GM23338 (cell line): ENCODE data around the gene TLR5. TPM values are rescaled to one million over a fixed set of nuclear protein-coding genes. Genes with fewer than 3 reads are reported as not detected.

Experiments
- ATAC-seq: fragments of 200-7000 bp; cut with Tn5 transposase; 3 replicates; pipeline ENCODE4 v1.9.1; 2020
- DNase-seq: peaks from one replicate; pipeline ENCODE4 v3.0.0-alpha.2; 2015; ENCODE audit warnings: low spot score
- H2AFZ ChIP-seq: fragments of 200-600 bp; sonication (generic); 2 replicates; pipeline ENCODE4 v1.8.0; 2016; ENCODE audit warnings: antibody characterized with exemption, mild to moderate bottlenecking, moderate library complexity
- H3F3A ChIP-seq: fragments of 200-600 bp; sonication (generic); replicated peaks from 2 replicates; pipeline ENCODE4 v1.8.0; 2017; ENCODE audit warnings: antibody characterized with exemption, mixed run types, low read depth
- H3K27ac ChIP-seq: fragments of 200-600 bp; sonication (generic); 2 replicates; pipeline ENCODE4 v1.6.1; 2016; ENCODE audit warnings: low read depth
- H3K27me3 ChIP-seq: fragments of 200-600 bp; sonication (generic); 2 replicates; pipeline ENCODE4 v1.8.0; 2016; ENCODE audit warnings: mild to moderate bottlenecking, mixed run types, moderate library complexity; ENCODE audit not compliant: insufficient read depth
- H3K36me3 ChIP-seq: fragments of 200-600 bp; sonication (generic); 2 replicates; pipeline ENCODE4 v1.8.0; 2016; ENCODE audit warnings: mild to moderate bottlenecking; ENCODE audit not compliant: insufficient read depth
- H3K4me1 ChIP-seq: fragments of 200-600 bp; sonication (generic); 2 replicates; pipeline ENCODE4 v1.8.0; 2016; ENCODE audit warnings: mild to moderate bottlenecking, moderate library complexity; ENCODE audit not compliant: insufficient read depth
- H3K4me2 ChIP-seq: fragments of 200-600 bp; sonication (generic); 2 replicates; pipeline ENCODE4 v1.7.1; 2017; ENCODE audit warnings: mixed run types
- H3K4me3 ChIP-seq: fragments of 200-600 bp; sonication (generic); 2 replicates; pipeline ENCODE4 v1.6.1; 2016; ENCODE audit warnings: mixed run types
- H3K79me2 ChIP-seq: fragments of 200-600 bp; sonication (generic); replicated peaks from 2 replicates; pipeline ENCODE4 v1.8.0; 2017; ENCODE audit warnings: mild to moderate bottlenecking; ENCODE audit not compliant: insufficient read depth
- H3K9me2 ChIP-seq: fragments of 200-600 bp; sonication (generic); 2 replicates; pipeline ENCODE4 v1.8.0; 2017; ENCODE audit not compliant: insufficient read depth
- H4K20me1 ChIP-seq: fragments of 200-600 bp; sonication (generic); replicated peaks from 2 replicates; pipeline ENCODE4 v1.8.0; 2017; ENCODE audit warnings: mild to moderate bottlenecking; ENCODE audit not compliant: insufficient read depth
- H3K27ac Mint-ChIP-seq: 2 replicates; pipeline ENCODE4 v1.8.0; 2020; ENCODE audit warnings: inconsistent platforms, mild to moderate bottlenecking, moderate library complexity, mixed read lengths
- H3K27me3 Mint-ChIP-seq: 3 replicates; pipeline ENCODE4 v1.8.0; 2022; ENCODE audit warnings: low read depth, mild to moderate bottlenecking, moderate library complexity, mixed read lengths, inconsistent platforms; ENCODE audit not compliant: insufficient read depth, poor library complexity
- H3K36me3 Mint-ChIP-seq: 3 replicates; pipeline ENCODE4 v1.8.0; 2021; ENCODE audit warnings: low read depth, mild to moderate bottlenecking, inconsistent platforms, moderate library complexity, mixed read lengths
- H3K4me1 Mint-ChIP-seq: 3 replicates; pipeline ENCODE4 v1.8.0; 2020; ENCODE audit warnings: mild to moderate bottlenecking, inconsistent platforms, mixed read lengths
- H3K4me3 Mint-ChIP-seq: 3 replicates; pipeline ENCODE4 v1.8.0; 2021; ENCODE audit warnings: moderate library complexity, mild to moderate bottlenecking, inconsistent platforms, mixed read lengths
- H3K9me3 Mint-ChIP-seq: 3 replicates; pipeline ENCODE4 v1.8.0; 2020; ENCODE audit warnings: moderate library complexity, mild to moderate bottlenecking, inconsistent platforms, mixed read lengths
- CREB1 ChIP-seq: fragments of 250-450 bp; sonication (Bioruptor Pico); IDR thresholded peaks from 2 replicates; pipeline ENCODE4 v1.5.0; 2020; ENCODE audit warnings: low read depth, mild to moderate bottlenecking, moderate library complexity
- EZH2 ChIP-seq: fragments of 200-600 bp; sonication (generic); IDR thresholded peaks from one replicate; pipeline ENCODE4 v1.8.0; 2017; ENCODE audit warnings: antibody characterized with exemption, mild to moderate bottlenecking, low read depth; ENCODE audit not compliant: unreplicated experiment
- EZH2phosphoT487 ChIP-seq: fragments of 200-600 bp; sonication (generic); IDR thresholded peaks from one replicate; pipeline ENCODE4 v1.8.1; 2018; ENCODE audit warnings: antibody characterized with exemption; ENCODE audit not compliant: unreplicated experiment
- JUNB ChIP-seq: IDR thresholded peaks from one replicate; pipeline ENCODE4 v1.6.1; 2016; ENCODE audit warnings: antibody characterized with exemption; ENCODE audit not compliant: unreplicated experiment
- NANOG ChIP-seq: IDR thresholded peaks from 2 replicates; pipeline ENCODE4 v1.6.1; 2016; ENCODE audit warnings: antibody characterized with exemption, borderline replicate concordance
- POLR2AphosphoS5 ChIP-seq: IDR thresholded peaks from 2 replicates; pipeline ENCODE4 v1.6.1; 2016; ENCODE audit warnings: antibody characterized with exemption, low read depth
- STAT1 ChIP-seq: IDR thresholded peaks from one replicate; pipeline ENCODE4 v1.6.1; 2016; ENCODE audit warnings: antibody characterized with exemption; ENCODE audit not compliant: unreplicated experiment
- ZNF114 ChIP-seq: fragments of 250-450 bp; sonication (Bioruptor Pico); IDR thresholded peaks from 2 replicates; pipeline ENCODE4 v1.5.0; 2020; ENCODE audit warnings: mild to moderate bottlenecking, moderate library complexity
- ZNF331 ChIP-seq: fragments of 250-450 bp; sonication (Bioruptor Pico); IDR thresholded peaks from 2 replicates; pipeline ENCODE4 v1.5.0; 2020; ENCODE audit warnings: low read depth, mild to moderate bottlenecking, moderate library complexity
- polyA plus RNA-seq: library from polyadenylated mRNA; unstranded; fragments of >200 nt; fragmentation: Nextera tagmentation; extraction: Ambion mirVana; gene quantifications from 2 replicates; pipeline ENCODE4 v1.2.1, GENCODE V29; 2016
- total RNA-seq: library from RNA; depleted of rRNA; stranded (reverse); fragments of >200 nt; shearing (Covaris generic); gene quantifications from 2 replicates; pipeline ENCODE4 v1.2.3, GENCODE V29; 2014
- TF ChIP-seq, protein P1 (sequence below), 2 experiments: fragments of 200-600 bp in 1 of 2; sonication (generic) in 1 of 2; conservative IDR thresholded peaks; 2 replicates each; pipeline versions ENCODE4 v1.5.1 to v1.6.1; 2016 to 2017; ENCODE audit warnings: antibody characterized with exemption in 2 of 2, low read depth in 2 of 2, mild to moderate bottlenecking in 2 of 2, moderate library complexity in 1 of 2
- TF ChIP-seq, protein P2 (sequence below): IDR thresholded peaks from one replicate; pipeline ENCODE4 v1.6.1; 2018; ENCODE audit warnings: antibody characterized with exemption; ENCODE audit not compliant: unreplicated experiment
- TF ChIP-seq, protein P3 (sequence below): fragments of 250-450 bp; sonication (Bioruptor Pico); IDR thresholded peaks from 2 replicates; pipeline ENCODE4 v1.5.0; 2020; ENCODE audit warnings: mild to moderate bottlenecking, moderate library complexity
- TF ChIP-seq, protein P4 (sequence below): IDR thresholded peaks from 2 replicates; pipeline ENCODE4 v1.6.1; 2016; ENCODE audit warnings: antibody characterized with exemption

TLR5 gene
- total and polyA plus RNA-seq, 2 experiments from 2014 or later = 0.10 to 0.39 TPM

DNA sequence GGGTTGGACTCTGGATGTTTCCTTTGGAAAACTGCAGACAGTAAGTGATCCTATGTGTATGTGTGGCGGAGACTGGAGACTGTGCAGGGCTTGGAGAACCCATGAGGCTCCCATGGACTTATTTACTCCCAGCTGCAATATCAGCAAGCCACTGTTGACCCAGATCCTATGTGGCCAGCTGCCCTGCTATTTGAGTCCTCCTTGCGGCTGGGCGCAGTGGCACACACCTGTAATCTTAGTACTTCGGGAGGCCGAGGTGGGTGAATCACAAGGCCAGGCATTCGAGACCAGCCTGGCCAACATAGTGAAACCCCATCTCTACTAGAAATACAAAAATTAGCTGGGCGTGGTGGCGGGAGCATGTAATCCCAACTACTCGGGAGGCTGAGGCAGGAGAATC lies 83.5 kb downstream of the TLR5 start:
- peaks cover 13% of the 10 kb centered on the region; the same call in 1 of the 2 replicates for H3K9me2 ChIP-seq

More for the DNA sequence above, 83.5 kb downstream of the TLR5 start:
- Mint-ChIP-seq H3K9me3 (no peaks in the 10 kb centered on the region), H3K27me3 (no peaks in the 10 kb centered on the region), H3K4me3 (no peak overlapping the region), H3K4me1 (peaks cover 7% of the 10 kb centered on the region), H3K27ac (no peak overlapping the region), H3K36me3 (peaks cover 2% of the 10 kb centered on the region; the same call in 1 of the 3 replicates)
- H3K4me3 ChIP-seq = no peak overlapping the region
- H3K4me2 ChIP-seq = no peak overlapping the region
- no peaks in the 10 kb centered on the region for H3K27me3 ChIP-seq
- no peak overlapping the region for H2AFZ ChIP-seq
- no peaks in the 10 kb centered on the region for H3F3A ChIP-seq
- H3K27ac ChIP-seq = no peak overlapping the region
- no peaks in the 10 kb centered on the region for H3K36me3 ChIP-seq
- H3K79me2 ChIP-seq = no peaks in the 10 kb centered on the region
- no peaks in the 10 kb centered on the region for H4K20me1 ChIP-seq
- no peaks in the 10 kb centered on the region; the same call in 1 of the 2 replicates for H3K4me1 ChIP-seq
- TF ChIP-seq, protein P1, sequence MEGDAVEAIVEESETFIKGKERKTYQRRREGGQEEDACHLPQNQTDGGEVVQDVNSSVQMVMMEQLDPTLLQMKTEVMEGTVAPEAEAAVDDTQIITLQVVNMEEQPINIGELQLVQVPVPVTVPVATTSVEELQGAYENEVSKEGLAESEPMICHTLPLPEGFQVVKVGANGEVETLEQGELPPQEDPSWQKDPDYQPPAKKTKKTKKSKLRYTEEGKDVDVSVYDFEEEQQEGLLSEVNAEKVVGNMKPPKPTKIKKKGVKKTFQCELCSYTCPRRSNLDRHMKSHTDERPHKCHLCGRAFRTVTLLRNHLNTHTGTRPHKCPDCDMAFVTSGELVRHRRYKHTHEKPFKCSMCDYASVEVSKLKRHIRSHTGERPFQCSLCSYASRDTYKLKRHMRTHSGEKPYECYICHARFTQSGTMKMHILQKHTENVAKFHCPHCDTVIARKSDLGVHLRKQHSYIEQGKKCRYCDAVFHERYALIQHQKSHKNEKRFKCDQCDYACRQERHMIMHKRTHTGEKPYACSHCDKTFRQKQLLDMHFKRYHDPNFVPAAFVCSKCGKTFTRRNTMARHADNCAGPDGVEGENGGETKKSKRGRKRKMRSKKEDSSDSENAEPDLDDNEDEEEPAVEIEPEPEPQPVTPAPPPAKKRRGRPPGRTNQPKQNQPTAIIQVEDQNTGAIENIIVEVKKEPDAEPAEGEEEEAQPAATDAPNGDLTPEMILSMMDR (conservative IDR thresholded peaks at IDR 0.05; ENCODE audit: low read depth in 2 of 2) = no peak
- TF ChIP-seq EZH2phosphoT487 = no peak
- TF ChIP-seq JUNB = no peak
- no peak for TF ChIP-seq CREB1 (CRISPR knock-in tag)
- no peak for TF ChIP-seq NANOG
- TF ChIP-seq, protein P2, sequence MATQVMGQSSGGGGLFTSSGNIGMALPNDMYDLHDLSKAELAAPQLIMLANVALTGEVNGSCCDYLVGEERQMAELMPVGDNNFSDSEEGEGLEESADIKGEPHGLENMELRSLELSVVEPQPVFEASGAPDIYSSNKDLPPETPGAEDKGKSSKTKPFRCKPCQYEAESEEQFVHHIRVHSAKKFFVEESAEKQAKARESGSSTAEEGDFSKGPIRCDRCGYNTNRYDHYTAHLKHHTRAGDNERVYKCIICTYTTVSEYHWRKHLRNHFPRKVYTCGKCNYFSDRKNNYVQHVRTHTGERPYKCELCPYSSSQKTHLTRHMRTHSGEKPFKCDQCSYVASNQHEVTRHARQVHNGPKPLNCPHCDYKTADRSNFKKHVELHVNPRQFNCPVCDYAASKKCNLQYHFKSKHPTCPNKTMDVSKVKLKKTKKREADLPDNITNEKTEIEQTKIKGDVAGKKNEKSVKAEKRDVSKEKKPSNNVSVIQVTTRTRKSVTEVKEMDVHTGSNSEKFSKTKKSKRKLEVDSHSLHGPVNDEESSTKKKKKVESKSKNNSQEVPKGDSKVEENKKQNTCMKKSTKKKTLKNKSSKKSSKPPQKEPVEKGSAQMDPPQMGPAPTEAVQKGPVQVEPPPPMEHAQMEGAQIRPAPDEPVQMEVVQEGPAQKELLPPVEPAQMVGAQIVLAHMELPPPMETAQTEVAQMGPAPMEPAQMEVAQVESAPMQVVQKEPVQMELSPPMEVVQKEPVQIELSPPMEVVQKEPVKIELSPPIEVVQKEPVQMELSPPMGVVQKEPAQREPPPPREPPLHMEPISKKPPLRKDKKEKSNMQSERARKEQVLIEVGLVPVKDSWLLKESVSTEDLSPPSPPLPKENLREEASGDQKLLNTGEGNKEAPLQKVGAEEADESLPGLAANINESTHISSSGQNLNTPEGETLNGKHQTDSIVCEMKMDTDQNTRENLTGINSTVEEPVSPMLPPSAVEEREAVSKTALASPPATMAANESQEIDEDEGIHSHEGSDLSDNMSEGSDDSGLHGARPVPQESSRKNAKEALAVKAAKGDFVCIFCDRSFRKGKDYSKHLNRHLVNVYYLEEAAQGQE = no peak
- TF ChIP-seq EZH2 = no peak
- TF ChIP-seq, protein P3, sequence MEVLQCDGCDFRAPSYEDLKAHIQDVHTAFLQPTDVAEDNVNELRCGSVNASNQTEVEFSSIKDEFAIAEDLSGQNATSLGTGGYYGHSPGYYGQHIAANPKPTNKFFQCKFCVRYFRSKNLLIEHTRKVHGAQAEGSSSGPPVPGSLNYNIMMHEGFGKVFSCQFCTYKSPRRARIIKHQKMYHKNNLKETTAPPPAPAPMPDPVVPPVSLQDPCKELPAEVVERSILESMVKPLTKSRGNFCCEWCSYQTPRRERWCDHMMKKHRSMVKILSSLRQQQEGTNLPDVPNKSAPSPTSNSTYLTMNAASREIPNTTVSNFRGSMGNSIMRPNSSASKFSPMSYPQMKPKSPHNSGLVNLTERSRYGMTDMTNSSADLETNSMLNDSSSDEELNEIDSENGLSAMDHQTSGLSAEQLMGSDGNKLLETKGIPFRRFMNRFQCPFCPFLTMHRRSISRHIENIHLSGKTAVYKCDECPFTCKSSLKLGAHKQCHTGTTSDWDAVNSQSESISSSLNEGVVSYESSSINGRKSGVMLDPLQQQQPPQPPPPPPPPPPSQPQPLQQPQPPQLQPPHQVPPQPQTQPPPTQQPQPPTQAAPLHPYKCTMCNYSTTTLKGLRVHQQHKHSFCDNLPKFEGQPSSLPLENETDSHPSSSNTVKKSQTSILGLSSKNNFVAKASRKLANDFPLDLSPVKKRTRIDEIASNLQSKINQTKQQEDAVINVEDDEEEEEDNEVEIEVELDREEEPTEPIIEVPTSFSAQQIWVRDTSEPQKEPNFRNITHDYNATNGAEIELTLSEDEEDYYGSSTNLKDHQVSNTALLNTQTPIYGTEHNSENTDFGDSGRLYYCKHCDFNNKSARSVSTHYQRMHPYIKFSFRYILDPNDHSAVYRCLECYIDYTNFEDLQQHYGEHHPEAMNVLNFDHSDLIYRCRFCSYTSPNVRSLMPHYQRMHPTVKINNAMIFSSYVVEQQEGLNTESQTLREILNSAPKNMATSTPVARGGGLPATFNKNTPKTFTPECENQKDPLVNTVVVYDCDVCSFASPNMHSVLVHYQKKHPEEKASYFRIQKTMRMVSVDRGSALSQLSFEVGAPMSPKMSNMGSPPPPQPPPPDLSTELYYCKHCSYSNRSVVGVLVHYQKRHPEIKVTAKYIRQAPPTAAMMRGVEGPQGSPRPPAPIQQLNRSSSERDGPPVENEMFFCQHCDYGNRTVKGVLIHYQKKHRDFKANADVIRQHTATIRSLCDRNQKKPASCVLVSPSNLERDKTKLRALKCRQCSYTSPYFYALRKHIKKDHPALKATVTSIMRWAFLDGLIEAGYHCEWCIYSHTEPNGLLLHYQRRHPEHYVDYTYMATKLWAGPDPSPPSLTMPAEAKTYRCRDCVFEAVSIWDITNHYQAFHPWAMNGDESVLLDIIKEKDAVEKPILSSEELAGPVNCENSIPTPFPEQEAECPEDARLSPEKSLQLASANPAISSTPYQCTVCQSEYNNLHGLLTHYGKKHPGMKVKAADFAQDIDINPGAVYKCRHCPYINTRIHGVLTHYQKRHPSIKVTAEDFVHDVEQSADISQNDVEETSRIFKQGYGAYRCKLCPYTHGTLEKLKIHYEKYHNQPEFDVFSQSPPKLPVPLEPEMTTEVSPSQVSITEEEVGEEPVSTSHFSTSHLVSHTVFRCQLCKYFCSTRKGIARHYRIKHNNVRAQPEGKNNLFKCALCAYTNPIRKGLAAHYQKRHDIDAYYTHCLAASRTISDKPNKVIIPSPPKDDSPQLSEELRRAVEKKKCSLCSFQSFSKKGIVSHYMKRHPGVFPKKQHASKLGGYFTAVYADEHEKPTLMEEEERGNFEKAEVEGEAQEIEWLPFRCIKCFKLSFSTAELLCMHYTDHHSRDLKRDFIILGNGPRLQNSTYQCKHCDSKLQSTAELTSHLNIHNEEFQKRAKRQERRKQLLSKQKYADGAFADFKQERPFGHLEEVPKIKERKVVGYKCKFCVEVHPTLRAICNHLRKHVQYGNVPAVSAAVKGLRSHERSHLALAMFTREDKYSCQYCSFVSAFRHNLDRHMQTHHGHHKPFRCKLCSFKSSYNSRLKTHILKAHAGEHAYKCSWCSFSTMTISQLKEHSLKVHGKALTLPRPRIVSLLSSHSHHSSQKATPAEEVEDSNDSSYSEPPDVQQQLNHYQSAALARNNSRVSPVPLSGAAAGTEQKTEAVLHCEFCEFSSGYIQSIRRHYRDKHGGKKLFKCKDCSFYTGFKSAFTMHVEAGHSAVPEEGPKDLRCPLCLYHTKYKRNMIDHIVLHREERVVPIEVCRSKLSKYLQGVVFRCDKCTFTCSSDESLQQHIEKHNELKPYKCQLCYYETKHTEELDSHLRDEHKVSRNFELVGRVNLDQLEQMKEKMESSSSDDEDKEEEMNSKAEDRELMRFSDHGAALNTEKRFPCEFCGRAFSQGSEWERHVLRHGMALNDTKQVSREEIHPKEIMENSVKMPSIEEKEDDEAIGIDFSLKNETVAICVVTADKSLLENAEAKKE (CRISPR knock-in tag) = no peak
- no peak for TF ChIP-seq POLR2AphosphoS5
- TF ChIP-seq, protein P4, sequence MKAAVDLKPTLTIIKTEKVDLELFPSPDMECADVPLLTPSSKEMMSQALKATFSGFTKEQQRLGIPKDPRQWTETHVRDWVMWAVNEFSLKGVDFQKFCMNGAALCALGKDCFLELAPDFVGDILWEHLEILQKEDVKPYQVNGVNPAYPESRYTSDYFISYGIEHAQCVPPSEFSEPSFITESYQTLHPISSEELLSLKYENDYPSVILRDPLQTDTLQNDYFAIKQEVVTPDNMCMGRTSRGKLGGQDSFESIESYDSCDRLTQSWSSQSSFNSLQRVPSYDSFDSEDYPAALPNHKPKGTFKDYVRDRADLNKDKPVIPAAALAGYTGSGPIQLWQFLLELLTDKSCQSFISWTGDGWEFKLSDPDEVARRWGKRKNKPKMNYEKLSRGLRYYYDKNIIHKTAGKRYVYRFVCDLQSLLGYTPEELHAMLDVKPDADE = no peak
- TF ChIP-seq ZNF114 (CRISPR knock-in tag) = no peak
- TF ChIP-seq ZNF331 (CRISPR knock-in tag) = no peak
- no peak for TF ChIP-seq STAT1
- DNase-seq (no peak), ATAC-seq (no peak)
